OCI-LY3 (cell line): ENCODE data around the gene DYNLT3.

ENCODE experiments used
- CTCF ChIP-seq: fragments of 200-600, 300-600 bp; sonication (generic); IDR thresholded peaks from 2 replicates; pipeline ENCODE4 v1.5.1; 2014; ENCODE audit warnings: antibody characterized with exemption, low read length, low read depth
- EZH2phosphoT487 ChIP-seq: fragments of 200-600 bp; shearing (Covaris generic); IDR thresholded peaks from 2 replicates; pipeline ENCODE4 v1.6.1; 2018; ENCODE audit warnings: antibody characterized with exemption, mixed run types, low read depth

- TF ChIP-seq CTCF: no peak
- TF ChIP-seq EZH2phosphoT487: no peak
Observed at GRCh38 chrX:37815366-37815765, 32.0 kb downstream of the DYNLT3 start.
